ENCODE results near the gene WDR47. TPM values are rescaled to one million over a fixed set of nuclear protein-coding genes. Genes with fewer than 3 reads are reported as not detected.

The WDR47 gene
- total RNA-seq: 7.3 and 8.1 TPM in 2 replicates

GRCh38 chr1:109041621-109042468, at the start of gene WDR47:
Gene WDR47, minus strand, starts transcription at chr1:109042102. Its CDS starts 18,590 bp downstream, at chr1:109023512.

GRCh38 chr1:109090196-109091077, 48.5 kb upstream of the WDR47 start, which contains the start of gene TMEM167B:
Gene TMEM167B, plus strand, starts transcription at chr1:109090764. Its CDS starts 109 bp downstream, at chr1:109090873.

GRCh38 chr1:109075531-109076490, 33.9 kb upstream of the WDR47 start, which contains the start of gene TAF13:
Gene TAF13, minus strand, starts transcription at chr1:109076003. Its CDS starts 56 bp downstream, at chr1:109075947.

GRCh38 chr1:108963052-108963686, 78.7 kb downstream of the WDR47 start, which contains the start of gene CLCC1:
Gene CLCC1, minus strand, starts transcription at chr1:108963484. Its CDS starts 13,047 bp downstream, at chr1:108950437.

Other genes starting within 250 kb of the WDR47 start
- 0.34 TPM in 1 of 2 replicates, not detected in the other for gene AKNAD1, start 185.0 kb downstream of the WDR47 start, total RNA-seq
- 43.9 and 49.4 TPM in 2 replicates for gene GPSM2, start 165.1 kb downstream of the WDR47 start, total RNA-seq
- gene CLCC1, start 78.6 kb downstream of the WDR47 start, total RNA-seq: 14.9 and 17.0 TPM in 2 replicates
- gene TAF13, start 33.9 kb upstream of the WDR47 start, total RNA-seq: 23.6 and 32.3 TPM in 2 replicates
- gene TMEM167B, start 48.7 kb upstream of the WDR47 start, total RNA-seq: 17.4 and 17.7 TPM in 2 replicates
- under 0.01 TPM in 1 of 2 replicates, not detected in the other for gene ELAPOR1, start 72.0 kb upstream of the WDR47 start, total RNA-seq
- 274 and 292 TPM in 2 replicates for gene SARS1, start 171.8 kb upstream of the WDR47 start, total RNA-seq
- gene CELSR2, start 207.4 kb upstream of the WDR47 start, total RNA-seq: 1.5 TPM in 2 replicates
- 50.4 TPM in 2 replicates for gene PSRC1, start 241.0 kb upstream of the WDR47 start, total RNA-seq